Stimulated activated CD8-positive, alpha-beta memory T cell treated with anti-CD3 and anti-CD28 coated beads, Interleukin-7, amount 100 ng/mL, for 48 hours (primary cell): Measurements from ENCODE around the gene LAMC1.

Experiments
- DNase-seq, 2 donors: peaks; one replicate each; pipeline ENCODE4 v3.0.0-alpha.2; 2020; ENCODE audit warnings: low read depth in 1 of 2; ENCODE audit errors: extremely low read depth in 1 of 2

The LAMC1 gene

GRCh38 chr1:183101841-183102276 lies 78.6 kb downstream of the LAMC1 start:
- DNase-seq: no peak

- DNase-seq: no peak
Observed at GRCh38 chr1:183103147-183103546, 79.9 kb downstream of the LAMC1 start.

- no peak for DNase-seq
Observed at GRCh38 chr1:183103577-183103976, 80.4 kb downstream of the LAMC1 start.

GRCh38 chr1:183105449-183105848 lies 82.2 kb downstream of the LAMC1 start:
- no peak for DNase-seq

GRCh38 chr1:183106166-183106565 lies 82.9 kb downstream of the LAMC1 start:
- no peak for DNase-seq

- DNase-seq: no peak
Observed at GRCh38 chr1:183106746-183107145, 83.5 kb downstream of the LAMC1 start.

- DNase-seq: no peak
Observed at GRCh38 chr1:183110326-183110880, 87.2 kb downstream of the LAMC1 start.

GRCh38 chr1:183114441-183114840 lies 91.2 kb downstream of the LAMC1 start:
- no peak for DNase-seq

GRCh38 chr1:183116416-183116815 lies 93.2 kb downstream of the LAMC1 start:
- no peak for DNase-seq

- DNase-seq: no peak
Observed at GRCh38 chr1:183121609-183122008, 98.4 kb downstream of the LAMC1 start.

GRCh38 chr1:183124259-183124658 lies 101.0 kb downstream of the LAMC1 start:
- DNase-seq: no peak

GRCh38 chr1:183125279-183125999 lies 102.2 kb downstream of the LAMC1 start:
- DNase-seq: no peak

GRCh38 chr1:183126000-183126366 lies 102.8 kb downstream of the LAMC1 start:
- DNase-seq: no peak

- DNase-seq: no peak
Observed at GRCh38 chr1:183126528-183126927, 103.3 kb downstream of the LAMC1 start.

- no peak for DNase-seq
Observed at GRCh38 chr1:183129921-183130690, 106.9 kb downstream of the LAMC1 start.

- DNase-seq: no peak
Observed at GRCh38 chr1:183131166-183131565, 107.9 kb downstream of the LAMC1 start.

GRCh38 chr1:183135336-183135735 lies 112.1 kb downstream of the LAMC1 start:
- DNase-seq: no peak

GRCh38 chr1:183137782-183138181 lies 114.6 kb downstream of the LAMC1 start:
- no peak for DNase-seq

GRCh38 chr1:183138301-183138700 lies 115.1 kb downstream of the LAMC1 start:
- DNase-seq: no peak

GRCh38 chr1:183139281-183139942 lies 116.2 kb downstream of the LAMC1 start:
- DNase-seq: no peak

- DNase-seq: no peak
Observed at GRCh38 chr1:183140633-183141032, 117.4 kb downstream of the LAMC1 start.
